H7 (cell line): ENCODE measurements around the gene FAM131A. TPM values are rescaled to one million over a fixed set of nuclear protein-coding genes. Genes with fewer than 3 reads are reported as not detected.

Experiments used
- DNase-seq: peaks from one replicate; pipeline ENCODE4 v3.0.0; 2012
- H3K27me3 ChIP-seq: 2 replicates; pipeline ENCODE4 v1.6.0; 2011; ENCODE audit warnings: mild to moderate bottlenecking, low read length; ENCODE audit not compliant: control insufficient read depth, insufficient read depth
- H3K36me3 ChIP-seq: replicated peaks from 2 replicates; pipeline ENCODE4 v1.5.1; 2011; ENCODE audit warnings: low read length; ENCODE audit not compliant: control insufficient read depth, insufficient read depth
- H3K4me3 ChIP-seq: 2 replicates; pipeline ENCODE4 v1.5.1; 2011; ENCODE audit warnings: low read depth, mild to moderate bottlenecking, control low read depth, low read length, moderate library complexity; ENCODE audit not compliant: insufficient read depth
- total RNA-seq: library from RNA; depleted of rRNA; stranded (reverse); fragments of >200 nt; shearing (Covaris generic); gene quantifications from 2 replicates; pipeline ENCODE4 v1.2.3, GENCODE V29; 2014

Gene FAM131A
- total RNA-seq, 1 experiment from 2014 or later = 36.9 TPM

DNA sequence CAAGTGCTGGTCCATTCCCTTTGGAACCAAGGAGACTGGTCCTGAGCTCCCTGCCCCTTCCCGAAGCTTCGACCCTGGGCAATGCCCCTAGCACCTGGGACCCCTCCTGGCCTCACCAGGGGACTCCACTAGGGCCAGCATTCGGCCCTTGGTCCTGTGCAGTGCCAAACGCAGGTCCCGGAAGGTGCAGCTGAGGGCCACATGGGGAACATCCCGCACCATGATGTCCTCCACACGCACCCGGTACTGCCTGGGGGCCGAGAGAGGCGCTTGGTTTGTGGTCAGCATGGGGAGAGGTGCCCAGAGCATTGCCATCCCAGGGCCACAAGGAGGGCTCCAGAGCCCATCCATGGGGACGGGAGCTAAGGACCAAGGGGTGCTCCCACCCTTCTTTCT is 16.1 kb downstream of the FAM131A start:
- no peaks in the 10 kb centered on the region for H3K27me3 ChIP-seq
- H3K4me3 ChIP-seq = no peak overlapping the region
- peak; percentile 31 for DNase-seq
- peaks cover 23% of the 10 kb centered on the region for H3K36me3 ChIP-seq

DNA sequence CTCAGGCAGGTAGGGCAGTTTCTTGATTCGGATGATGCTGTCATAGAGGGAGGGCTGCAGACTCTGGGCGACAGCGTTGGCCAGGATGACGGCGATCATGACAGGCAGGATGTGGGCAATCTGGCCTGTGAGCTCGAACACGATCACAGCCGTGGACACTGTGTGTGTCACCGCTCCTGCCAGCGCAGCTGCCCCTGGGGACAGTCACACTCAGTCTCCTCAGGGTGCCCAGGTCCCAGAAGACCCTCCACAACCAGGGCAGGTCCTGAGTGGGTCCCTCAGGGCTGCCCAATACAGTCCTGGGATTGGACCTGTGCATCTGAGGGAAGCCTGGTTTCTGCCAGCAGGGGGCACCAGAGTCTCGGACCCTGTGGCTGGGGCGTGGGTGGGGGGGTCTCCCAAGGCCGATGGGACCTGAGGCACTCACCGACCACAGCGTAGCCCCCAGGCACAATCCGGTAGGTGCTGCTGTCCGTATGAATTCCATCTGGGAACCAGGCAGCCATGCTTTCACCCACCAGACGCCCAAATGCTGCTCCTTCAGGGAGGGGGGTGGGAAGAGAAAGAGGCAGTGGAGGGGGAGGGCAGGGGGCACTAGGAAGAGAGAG is 16.8 kb downstream of the FAM131A start:
- DNase-seq = peak; percentile 94
- H3K27me3 ChIP-seq = no peaks in the 10 kb centered on the region
- H3K4me3 ChIP-seq = no peak overlapping the region
- H3K36me3 ChIP-seq = peaks cover 24% of the 10 kb centered on the region

GRCh38 chr3:184354754-184355153 is 17.4 kb downstream of the FAM131A start:
- DNase-seq = no peak
- Histone ChIP-seq H3K4me3 (no peak overlapping the region), H3K36me3 (peaks cover 24% of the 10 kb centered on the region), H3K27me3 (no peaks in the 10 kb centered on the region)

DNA sequence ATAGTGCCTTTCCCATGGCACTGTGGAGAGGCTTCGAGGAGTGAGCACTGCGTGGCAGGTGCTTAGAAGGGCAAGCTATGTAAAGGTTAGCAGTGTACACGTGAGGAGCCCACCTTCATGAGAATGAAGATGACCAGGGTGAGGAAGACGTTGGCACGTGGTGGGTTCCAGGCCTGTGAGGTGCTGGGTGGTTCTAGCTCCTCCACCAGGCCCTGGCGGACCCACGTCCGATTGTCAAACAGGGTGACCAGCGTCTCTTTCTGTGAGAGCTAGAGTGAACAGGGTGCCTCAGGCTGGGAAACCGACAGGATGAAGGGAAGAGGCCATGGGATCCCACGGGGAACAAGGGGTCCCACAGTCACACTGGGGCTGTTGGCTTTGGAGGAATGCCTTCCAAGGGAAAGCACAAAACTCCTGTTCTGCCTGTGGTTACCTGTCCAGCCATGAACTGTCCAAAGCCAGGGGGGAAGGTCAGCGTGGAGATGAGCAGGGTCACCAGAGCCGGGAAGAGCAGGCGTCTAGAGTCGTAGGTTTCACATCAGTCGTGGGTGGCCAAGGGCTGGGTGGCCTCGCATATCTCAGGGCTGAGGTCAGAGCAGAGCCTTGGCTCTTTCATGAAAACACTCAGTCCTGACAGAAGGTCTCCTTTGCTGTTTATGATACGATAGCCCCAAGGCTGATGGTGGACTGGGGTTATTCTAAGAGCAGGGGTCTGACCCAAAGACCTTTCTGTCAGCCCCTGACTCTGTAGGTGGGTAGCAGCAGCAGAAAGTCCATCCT is 18.1 kb downstream of the FAM131A start:
- H3K27me3 ChIP-seq = no peaks in the 10 kb centered on the region
- no peak for DNase-seq

GRCh38 chr3:184357248-184358123 is 20.1 kb downstream of the FAM131A start:
- no peak for DNase-seq
- no peak overlapping the region for H3K4me3 ChIP-seq
- H3K27me3 ChIP-seq = peaks cover 7% of the 10 kb centered on the region
- peaks cover 17% of the 10 kb centered on the region for H3K36me3 ChIP-seq

More for the DNA sequence above, 18.1 kb downstream of the FAM131A start:
- Histone ChIP-seq H3K4me3 (no peak overlapping the region), H3K36me3 (peaks cover 24% of the 10 kb centered on the region)

DNA sequence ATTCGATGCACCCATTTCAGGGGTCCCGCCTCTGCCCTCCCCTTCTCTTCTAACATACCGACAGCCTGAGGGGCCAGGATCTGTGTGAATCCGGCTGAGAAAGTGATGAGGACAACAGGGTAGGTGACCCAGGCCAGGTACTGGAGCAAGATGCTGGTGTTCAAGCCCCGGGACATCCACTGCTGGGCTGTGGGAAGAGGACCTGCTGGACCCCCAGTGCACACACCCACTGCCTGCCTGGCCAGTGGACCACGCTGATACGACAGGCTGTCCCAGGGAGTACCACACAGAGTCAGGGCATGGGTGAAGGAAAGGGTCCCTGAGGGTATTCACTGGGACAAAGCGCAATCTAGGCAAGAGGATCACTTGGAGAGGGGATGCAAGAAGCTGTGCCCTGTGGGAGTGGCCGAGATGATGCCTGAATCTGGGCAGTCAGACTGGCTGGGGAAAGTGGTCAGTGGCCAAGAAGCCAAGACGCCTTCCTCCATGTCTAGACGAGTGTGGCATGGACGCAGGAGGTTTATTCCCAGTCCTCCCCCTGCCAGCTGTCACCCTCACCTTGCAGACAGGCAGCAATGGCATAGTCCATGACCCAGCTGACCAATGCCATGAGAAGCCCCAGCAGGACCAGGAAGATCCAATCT is 20.8 kb downstream of the FAM131A start:
- H3K36me3 ChIP-seq = peaks cover 14% of the 10 kb centered on the region
- H3K4me3 ChIP-seq = no peak overlapping the region
- DNase-seq = no peak
- H3K27me3 ChIP-seq = peaks cover 7% of the 10 kb centered on the region

DNA sequence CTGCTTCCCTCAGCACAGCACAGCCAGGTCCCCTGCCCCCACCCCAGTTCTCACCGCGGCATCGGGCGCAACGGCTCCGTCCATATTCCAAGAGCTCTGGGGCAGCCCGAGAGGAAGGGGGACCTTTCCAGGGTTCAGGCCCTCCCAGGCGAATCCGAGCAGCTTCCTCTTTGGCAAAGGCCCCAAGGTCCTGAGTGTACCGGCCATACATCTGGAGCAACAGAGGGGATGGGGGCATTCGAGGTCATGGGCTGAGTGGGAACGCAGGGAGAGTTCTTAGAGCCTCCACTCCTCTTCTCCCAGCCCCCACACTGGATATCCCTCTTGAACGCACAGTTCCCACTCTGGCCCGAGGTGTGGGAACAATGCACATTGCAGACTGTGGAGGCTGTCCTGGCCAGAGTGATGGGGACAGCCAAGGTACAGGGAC is 21.5 kb downstream of the FAM131A start:
- Histone ChIP-seq H3K27me3 (peaks cover 7% of the 10 kb centered on the region), H3K4me3 (no peak overlapping the region), H3K36me3 (peaks cover 9% of the 10 kb centered on the region)
- DNase-seq = no peak

DNA sequence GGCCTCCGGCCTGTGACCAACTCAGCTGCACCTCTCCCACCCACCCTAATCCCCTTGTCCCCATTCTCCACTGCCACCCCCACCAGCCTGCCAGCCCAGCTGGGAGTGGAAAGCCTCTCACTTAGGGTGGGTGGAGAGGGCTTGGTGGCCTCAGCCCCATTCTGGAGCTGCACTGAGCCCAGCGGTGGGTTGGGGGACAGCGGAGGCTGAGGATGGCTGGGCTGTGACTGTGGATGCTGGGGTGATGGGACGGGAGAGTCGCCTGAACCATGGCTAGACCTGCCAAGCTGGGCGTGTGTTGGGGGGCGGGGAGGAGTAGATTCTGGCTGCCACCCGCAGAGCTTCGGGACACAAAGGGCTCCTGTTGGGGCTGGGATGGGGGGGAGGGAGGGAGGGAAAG is 22.2 kb downstream of the FAM131A start:
- Histone ChIP-seq H3K36me3 (peaks cover 11% of the 10 kb centered on the region), H3K27me3 (peaks cover 7% of the 10 kb centered on the region), H3K4me3 (no peak overlapping the region)
- DNase-seq = peak; percentile 74

GRCh38 chr3:184360070-184360928 is 22.9 kb downstream of the FAM131A start:
- Histone ChIP-seq H3K4me3 (peak overlapping the region; percentile 83), H3K27me3 (peaks cover 7% of the 10 kb centered on the region), H3K36me3 (peaks cover 11% of the 10 kb centered on the region)
- peak; percentile 64 for DNase-seq

DNA sequence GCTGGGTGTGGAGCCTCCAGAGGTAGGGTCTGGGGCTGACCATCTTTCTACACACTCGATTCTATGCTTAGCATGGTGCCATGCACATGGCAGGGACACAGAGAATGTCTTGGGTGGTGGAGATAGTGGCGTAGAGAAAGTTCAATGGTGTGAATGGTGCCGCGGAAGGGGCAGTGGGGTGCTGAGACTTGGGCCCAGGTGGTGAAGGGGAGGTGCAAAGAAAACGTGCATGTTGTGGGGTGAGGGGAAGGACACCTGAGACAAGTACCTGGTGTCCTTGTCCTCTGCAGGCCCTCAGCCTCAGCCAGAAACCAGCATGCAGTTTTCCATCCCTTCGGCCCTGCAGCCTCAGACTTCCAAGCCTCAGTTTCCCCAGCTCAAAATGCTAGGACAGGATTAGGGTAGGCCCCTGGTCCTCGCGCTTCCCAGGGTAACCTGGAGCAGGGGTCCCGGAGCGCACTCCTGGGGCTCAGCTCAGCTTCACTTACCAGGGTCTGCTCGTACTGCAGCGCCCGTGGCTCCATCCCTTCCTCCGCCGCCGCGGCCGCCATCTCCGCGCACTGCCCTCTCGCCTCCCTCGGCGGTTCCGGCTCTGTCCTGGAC is 23.6 kb downstream of the FAM131A start:
- H3K4me3 ChIP-seq = peak overlapping the region; percentile 83
- DNase-seq = peak; percentile 34
- peaks cover 7% of the 10 kb centered on the region for H3K27me3 ChIP-seq
- H3K36me3 ChIP-seq = peaks cover 10% of the 10 kb centered on the region

DNA sequence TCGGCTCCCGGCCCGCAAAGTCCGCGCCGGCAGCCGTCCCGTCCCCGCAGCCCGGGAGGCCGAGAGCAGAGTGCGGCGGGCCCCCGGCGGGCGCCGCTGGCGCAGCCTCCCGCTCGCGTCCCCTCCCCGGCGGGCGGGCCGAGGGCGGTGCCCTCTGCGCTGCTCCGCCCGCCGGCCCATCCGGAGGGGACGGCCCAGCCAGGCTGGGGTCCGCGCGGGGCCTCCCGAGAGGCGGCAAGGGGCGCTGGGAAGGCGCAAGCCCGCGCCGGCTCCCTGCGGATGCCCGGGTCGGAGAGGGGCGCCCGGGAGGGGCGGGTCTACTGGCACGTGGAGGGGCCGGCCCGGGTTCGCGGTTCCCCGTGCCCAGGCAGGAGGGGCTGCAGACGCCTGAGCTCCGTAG is 24.1 kb downstream of the FAM131A start, which contains the start of the genes CLCN2 and POLR2H:
Gene CLCN2, minus strand, starts transcription at position 74 of the 400 bp plus-strand sequence. CDS start 126 bp downstream, outside the sequence.
Gene POLR2H, plus strand, starts transcription at position 179 of the 400 bp plus-strand sequence. CDS start 1,783 bp downstream, outside the sequence.
- peak within 1 kb of the TSS; percentile 83 for H3K4me3 ChIP-seq
- H3K27me3 ChIP-seq = peaks cover 7% of the 10 kb centered on the region
- peak; percentile 93 for DNase-seq
- H3K36me3 ChIP-seq = peaks cover 11% of the 10 kb centered on the region

DNA sequence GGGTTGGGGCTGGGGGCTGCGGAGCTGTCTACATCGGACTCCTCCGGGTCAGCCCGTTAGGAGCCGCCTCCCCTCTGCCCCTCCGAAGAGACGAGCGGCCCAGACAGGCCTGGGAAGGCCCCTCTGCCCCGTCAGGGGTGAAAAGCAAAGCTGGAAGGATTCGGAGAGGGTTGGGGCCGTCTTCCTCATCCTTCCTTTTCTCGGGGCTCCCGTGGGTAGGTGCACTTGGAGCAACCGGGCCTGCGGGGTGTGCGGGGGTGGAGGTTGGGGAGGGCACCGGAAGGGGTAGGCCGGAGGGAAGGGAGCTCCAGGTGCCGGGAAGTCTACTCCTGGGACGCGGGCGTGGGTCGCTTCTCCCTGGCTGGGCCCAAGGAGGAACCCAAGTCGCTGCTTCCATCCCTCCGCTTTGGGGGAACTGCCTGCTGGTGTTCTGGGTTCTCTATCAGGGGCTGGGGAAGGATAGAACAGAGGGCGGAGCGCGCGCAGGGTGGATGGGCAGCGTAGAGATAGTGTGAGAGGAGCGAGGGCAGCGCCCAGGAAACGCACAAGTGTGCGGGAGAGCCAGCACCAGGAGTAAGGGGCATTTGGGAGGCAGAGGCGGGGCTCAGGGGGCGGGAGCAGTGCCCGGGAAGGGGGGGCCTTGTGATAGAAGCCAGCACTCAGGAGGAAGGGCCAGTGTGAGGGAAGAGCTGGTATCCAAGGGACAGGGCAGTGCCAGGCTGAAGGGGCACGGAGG is 24.7 kb downstream of the FAM131A start:
- Histone ChIP-seq H3K27me3 (peaks cover 7% of the 10 kb centered on the region), H3K4me3 (peak overlapping the region; percentile 83), H3K36me3 (peaks cover 15% of the 10 kb centered on the region)
- DNase-seq = no peak
